OCI-LY3 (cell line): ENCODE measurements around the gene ANKRD63.

Experiments used
- H2AFZ ChIP-seq: fragments of 200-600, 300-600 bp; shearing (Covaris generic); 2 replicates; pipeline ENCODE4 v1.6.0; 2014; ENCODE audit warnings: antibody characterized with exemption, low read depth, low read length
- H3K27ac ChIP-seq: fragments of 200-600, 300-600 bp; sonication (generic); 2 replicates; pipeline ENCODE4 v1.5.1; 2014; ENCODE audit warnings: mild to moderate bottlenecking, low read length, moderate library complexity, mixed read lengths
- H3K27me3 ChIP-seq: fragments of 200-600, 300-600 bp; sonication (generic); 2 replicates; pipeline ENCODE4 v1.6.1; 2014; ENCODE audit warnings: low read depth, low read length, mixed read lengths
- H3K36me3 ChIP-seq: fragments of 200-600, 300-600 bp; sonication (generic); replicated peaks from 2 replicates; pipeline ENCODE3; 2014; ENCODE audit warnings: low read depth, low read length, mixed read lengths
- H3K4me1 ChIP-seq: fragments of 300-600, 200-600 bp; sonication (generic); 2 replicates; pipeline ENCODE4 v1.6.1; 2014; ENCODE audit warnings: low read length, mixed read lengths
- H3K4me2 ChIP-seq: fragments of 200-600, 300-600 bp; sonication (generic); 2 replicates; pipeline ENCODE4 v1.6.1; 2014; ENCODE audit warnings: low read length, mixed read lengths
- H3K4me3 ChIP-seq: fragments of 300-600, 200-600 bp; sonication (generic); 2 replicates; pipeline ENCODE4 v1.5.1; 2014; ENCODE audit warnings: antibody characterized with exemption, mild to moderate bottlenecking, low read length, moderate library complexity
- H3K79me2 ChIP-seq: fragments of 300-600, 200-600 bp; shearing (Covaris generic); 2 replicates; pipeline ENCODE4 v1.6.1; 2014; ENCODE audit warnings: mild to moderate bottlenecking, low read length, mixed read lengths
- H3K9ac ChIP-seq: fragments of 300-600, 200-600 bp; shearing (Covaris generic); 2 replicates; pipeline ENCODE4 v1.6.0; 2014; ENCODE audit warnings: mild to moderate bottlenecking, low read length, moderate library complexity
- H3K9me3 ChIP-seq: fragments of 200-600, 300-600 bp; shearing (Covaris generic); 2 replicates; pipeline ENCODE4 v1.6.1; 2014; ENCODE audit warnings: low read length, mixed read lengths; ENCODE audit not compliant: insufficient read depth
- H4K20me1 ChIP-seq: fragments of 200-600, 300-600 bp; sonication (generic); 2 replicates; pipeline ENCODE4 v1.6.1; 2016; ENCODE audit warnings: low read length, mixed read lengths; ENCODE audit not compliant: insufficient read depth
- EZH2phosphoT487 ChIP-seq: fragments of 200-600 bp; shearing (Covaris generic); IDR thresholded peaks from 2 replicates; pipeline ENCODE4 v1.6.1; 2018; ENCODE audit warnings: antibody characterized with exemption, mixed run types, low read depth
- TF ChIP-seq, protein P1 (sequence below): fragments of 200-600, 300-600 bp; sonication (generic); IDR thresholded peaks from 2 replicates; pipeline ENCODE4 v1.5.1; 2014; ENCODE audit warnings: antibody characterized with exemption, low read length, low read depth

The ANKRD63 gene

DNA sequence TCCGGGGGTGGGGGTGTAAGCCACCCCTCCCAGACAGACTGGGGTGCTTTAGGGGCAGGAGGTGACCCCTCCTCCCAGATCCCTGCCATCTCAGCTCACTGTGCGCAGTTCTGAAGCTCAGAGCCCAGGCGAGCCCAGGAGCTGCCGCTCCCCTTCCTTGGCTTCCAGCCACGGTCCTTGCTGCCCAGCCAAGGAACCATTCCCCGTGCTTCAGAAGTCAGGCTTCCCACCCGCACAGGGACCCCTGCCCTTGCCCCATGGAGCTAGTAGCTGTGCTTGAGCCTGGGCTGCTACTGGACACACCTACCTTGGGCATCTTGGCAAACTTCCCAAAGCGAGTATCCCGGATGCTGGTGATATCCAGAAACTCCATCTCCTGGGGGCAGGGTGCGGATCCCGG lies 20.1 kb upstream of the ANKRD63 start:
- Histone ChIP-seq H3K36me3 (peaks cover 12% of the 10 kb centered on the region), H3K9me3 (no peaks in the 10 kb centered on the region; the same call in 1 of the 2 replicates), H3K4me3 (no peak overlapping the region), H3K4me1 (peaks cover 19% of the 10 kb centered on the region), H3K79me2 (no peaks in the 10 kb centered on the region), H3K9ac (no peak overlapping the region), H3K4me2 (no peak overlapping the region), H2AFZ (no peak overlapping the region), H4K20me1 (no peaks in the 10 kb centered on the region), H3K27ac (no peak overlapping the region), H3K27me3 (no peaks in the 10 kb centered on the region)
- TF ChIP-seq EZH2phosphoT487 = no peak
- TF ChIP-seq, protein P1, sequence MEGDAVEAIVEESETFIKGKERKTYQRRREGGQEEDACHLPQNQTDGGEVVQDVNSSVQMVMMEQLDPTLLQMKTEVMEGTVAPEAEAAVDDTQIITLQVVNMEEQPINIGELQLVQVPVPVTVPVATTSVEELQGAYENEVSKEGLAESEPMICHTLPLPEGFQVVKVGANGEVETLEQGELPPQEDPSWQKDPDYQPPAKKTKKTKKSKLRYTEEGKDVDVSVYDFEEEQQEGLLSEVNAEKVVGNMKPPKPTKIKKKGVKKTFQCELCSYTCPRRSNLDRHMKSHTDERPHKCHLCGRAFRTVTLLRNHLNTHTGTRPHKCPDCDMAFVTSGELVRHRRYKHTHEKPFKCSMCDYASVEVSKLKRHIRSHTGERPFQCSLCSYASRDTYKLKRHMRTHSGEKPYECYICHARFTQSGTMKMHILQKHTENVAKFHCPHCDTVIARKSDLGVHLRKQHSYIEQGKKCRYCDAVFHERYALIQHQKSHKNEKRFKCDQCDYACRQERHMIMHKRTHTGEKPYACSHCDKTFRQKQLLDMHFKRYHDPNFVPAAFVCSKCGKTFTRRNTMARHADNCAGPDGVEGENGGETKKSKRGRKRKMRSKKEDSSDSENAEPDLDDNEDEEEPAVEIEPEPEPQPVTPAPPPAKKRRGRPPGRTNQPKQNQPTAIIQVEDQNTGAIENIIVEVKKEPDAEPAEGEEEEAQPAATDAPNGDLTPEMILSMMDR = no peak

DNA sequence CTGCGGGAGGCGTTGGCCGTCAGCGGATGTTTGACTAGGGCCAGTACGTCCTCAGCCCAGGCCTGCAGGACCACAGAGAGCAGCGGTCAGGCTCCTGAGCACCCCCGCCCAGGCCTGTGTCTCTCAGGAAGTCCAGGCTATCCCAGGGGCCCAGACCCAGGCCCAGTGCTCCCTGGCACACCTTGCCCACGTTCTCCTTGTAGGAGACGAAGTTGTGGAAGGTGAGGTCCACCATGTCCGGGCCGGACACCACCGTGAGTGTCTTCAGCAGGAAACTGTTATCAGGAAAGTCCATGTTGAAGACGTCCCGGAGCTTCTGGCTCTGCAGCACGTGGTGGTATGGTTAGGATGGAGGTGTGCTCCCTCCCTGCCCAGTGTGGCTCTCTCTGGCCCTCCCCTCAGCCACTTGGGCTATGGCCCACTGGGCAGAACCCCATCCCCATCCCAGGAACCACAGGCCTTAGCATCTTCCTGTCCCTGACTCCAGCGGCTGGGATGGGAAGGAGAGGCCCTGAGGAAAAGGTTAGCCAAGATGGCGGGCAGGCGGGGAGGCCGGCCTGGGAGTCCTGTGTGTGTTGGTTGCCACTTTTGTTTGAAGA lies 19.5 kb upstream of the ANKRD63 start:
- H2AFZ ChIP-seq = no peak overlapping the region
- H4K20me1 ChIP-seq = no peaks in the 10 kb centered on the region
- H3K27ac ChIP-seq = no peak overlapping the region
- H3K36me3 ChIP-seq = peaks cover 12% of the 10 kb centered on the region
- no peak overlapping the region for H3K4me2 ChIP-seq
- no peaks in the 10 kb centered on the region; the same call in 1 of the 2 replicates for H3K9me3 ChIP-seq
- no peak overlapping the region for H3K9ac ChIP-seq
- H3K4me1 ChIP-seq = peaks cover 13% of the 10 kb centered on the region
- TF ChIP-seq EZH2phosphoT487 = no peak
- TF ChIP-seq, protein P1 = no peak
- H3K4me3 ChIP-seq = no peak overlapping the region
- no peaks in the 10 kb centered on the region for H3K79me2 ChIP-seq
- H3K27me3 ChIP-seq = no peaks in the 10 kb centered on the region

DNA sequence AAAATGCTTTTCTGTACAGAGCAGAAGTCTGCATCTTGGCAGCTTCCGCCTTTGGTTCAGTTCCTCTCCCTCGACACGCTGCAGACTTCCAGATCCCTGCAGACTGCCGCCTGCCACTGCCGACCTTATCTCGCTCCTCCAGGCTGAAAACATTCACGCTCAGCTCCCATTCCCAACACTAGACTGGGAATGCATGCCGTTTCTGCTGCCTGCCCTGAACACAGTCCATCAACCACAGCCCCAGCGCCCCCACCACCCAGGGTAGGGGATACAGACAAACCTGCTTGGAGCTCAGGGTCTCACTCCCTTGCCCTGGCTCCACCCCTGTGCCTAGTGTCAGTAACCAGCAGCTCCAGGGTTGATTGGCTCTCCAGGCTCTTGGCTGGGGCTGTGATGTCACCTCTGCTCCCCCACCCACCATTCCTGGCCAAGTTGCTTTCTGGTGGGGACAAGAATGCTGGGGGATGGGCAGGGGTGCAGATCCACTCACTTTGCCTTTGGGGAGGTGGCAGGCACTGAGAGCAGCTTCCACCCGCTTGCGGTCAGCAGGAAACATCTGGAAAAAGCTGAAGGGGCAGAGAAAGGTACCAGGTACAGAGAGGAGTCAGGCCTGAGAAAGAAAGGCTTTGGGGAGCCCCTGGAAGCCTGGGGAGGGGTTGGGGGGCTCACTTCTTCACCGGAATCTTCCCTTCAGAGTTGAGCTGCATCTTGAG lies 18.8 kb upstream of the ANKRD63 start:
- Histone ChIP-seq H3K36me3 (peaks cover 12% of the 10 kb centered on the region), H3K4me3 (no peak overlapping the region), H3K9ac (no peak overlapping the region), H4K20me1 (no peaks in the 10 kb centered on the region), H3K4me1 (peaks cover 6% of the 10 kb centered on the region), H3K9me3 (no peaks in the 10 kb centered on the region; the same call in 1 of the 2 replicates), H3K27me3 (no peaks in the 10 kb centered on the region), H2AFZ (no peak overlapping the region), H3K79me2 (no peaks in the 10 kb centered on the region), H3K4me2 (no peak overlapping the region), H3K27ac (no peak overlapping the region)
- TF ChIP-seq, protein P1 = no peak
- no peak for TF ChIP-seq EZH2phosphoT487

DNA sequence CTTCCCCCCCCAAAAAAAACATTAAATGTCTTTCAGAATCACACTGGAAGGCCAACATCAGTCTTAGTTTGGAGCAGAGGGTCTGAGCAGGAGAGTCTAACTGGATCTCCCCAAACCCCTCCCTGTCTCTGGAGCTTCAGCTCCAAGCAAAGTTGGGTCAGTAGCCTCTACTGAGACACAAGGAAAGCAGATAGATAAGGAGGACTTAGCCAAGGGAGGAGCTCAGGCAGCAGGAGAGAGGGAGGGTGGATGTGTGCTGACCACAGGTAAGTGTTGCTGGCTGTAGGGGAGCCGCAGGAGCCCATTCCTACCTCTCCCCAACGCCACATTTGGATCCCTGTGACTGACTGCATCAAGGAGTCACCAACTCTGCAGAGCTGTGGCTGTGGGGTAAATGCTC lies 17.9 kb upstream of the ANKRD63 start:
- H3K27ac ChIP-seq = no peak overlapping the region
- no peaks in the 10 kb centered on the region for H3K4me1 ChIP-seq
- TF ChIP-seq, protein P1 = no peak
- TF ChIP-seq EZH2phosphoT487 = no peak
- no peaks in the 10 kb centered on the region for H3K27me3 ChIP-seq
- no peak overlapping the region for H3K4me2 ChIP-seq
- no peak overlapping the region for H3K4me3 ChIP-seq
- H4K20me1 ChIP-seq = no peaks in the 10 kb centered on the region
- H3K79me2 ChIP-seq = no peaks in the 10 kb centered on the region
- H3K9ac ChIP-seq = no peak overlapping the region
- H3K36me3 ChIP-seq = peaks cover 12% of the 10 kb centered on the region
- no peak overlapping the region for H2AFZ ChIP-seq
- H3K9me3 ChIP-seq = no peaks in the 10 kb centered on the region; the same call in 1 of the 2 replicates
